H7 (cell line): Measurements from ENCODE around the gene NGLY1. TPM values are rescaled to one million over a fixed set of nuclear protein-coding genes. Genes with fewer than 3 reads are reported as not detected.

ENCODE experiments used
- DNase-seq: peaks from one replicate; pipeline ENCODE4 v3.0.0; 2012
- H3K27me3 ChIP-seq: 2 replicates; pipeline ENCODE4 v1.6.0; 2011; ENCODE audit warnings: mild to moderate bottlenecking, low read length; ENCODE audit not compliant: control insufficient read depth, insufficient read depth
- H3K36me3 ChIP-seq: replicated peaks from 2 replicates; pipeline ENCODE4 v1.5.1; 2011; ENCODE audit warnings: low read length; ENCODE audit not compliant: control insufficient read depth, insufficient read depth
- H3K4me3 ChIP-seq: 2 replicates; pipeline ENCODE4 v1.5.1; 2011; ENCODE audit warnings: low read depth, mild to moderate bottlenecking, control low read depth, low read length, moderate library complexity; ENCODE audit not compliant: insufficient read depth
- total RNA-seq: library from RNA; depleted of rRNA; stranded (reverse); fragments of >200 nt; shearing (Covaris generic); gene quantifications from 2 replicates; pipeline ENCODE4 v1.2.3, GENCODE V29; 2014

The NGLY1 gene
- total RNA-seq, 1 experiment from 2014 or later, result 29.8 TPM

DNA sequence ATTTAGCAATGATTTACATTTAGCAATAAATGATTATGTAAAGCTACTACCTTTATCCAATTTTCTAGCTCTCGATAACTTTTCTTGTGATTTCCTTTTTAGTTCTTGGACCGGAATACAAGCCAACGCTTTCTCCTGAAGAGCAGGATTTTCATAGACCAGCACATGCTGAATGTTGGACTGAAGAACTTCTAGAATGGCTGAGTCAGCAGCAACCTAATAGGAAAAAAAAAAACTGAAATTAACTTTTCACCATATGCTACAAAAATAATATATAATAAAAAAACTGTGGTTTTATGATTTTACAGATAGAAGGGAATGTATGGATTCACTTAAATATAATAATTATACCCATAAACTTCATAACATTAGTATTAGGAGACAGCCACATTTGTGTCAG is 32.2 kb downstream of the NGLY1 start:
- H3K36me3 ChIP-seq, result peaks cover 2% of the 10 kb centered on the region
- DNase-seq, result no peak
- no peak overlapping the region for H3K4me3 ChIP-seq
- H3K27me3 ChIP-seq, result no peaks in the 10 kb centered on the region

DNA sequence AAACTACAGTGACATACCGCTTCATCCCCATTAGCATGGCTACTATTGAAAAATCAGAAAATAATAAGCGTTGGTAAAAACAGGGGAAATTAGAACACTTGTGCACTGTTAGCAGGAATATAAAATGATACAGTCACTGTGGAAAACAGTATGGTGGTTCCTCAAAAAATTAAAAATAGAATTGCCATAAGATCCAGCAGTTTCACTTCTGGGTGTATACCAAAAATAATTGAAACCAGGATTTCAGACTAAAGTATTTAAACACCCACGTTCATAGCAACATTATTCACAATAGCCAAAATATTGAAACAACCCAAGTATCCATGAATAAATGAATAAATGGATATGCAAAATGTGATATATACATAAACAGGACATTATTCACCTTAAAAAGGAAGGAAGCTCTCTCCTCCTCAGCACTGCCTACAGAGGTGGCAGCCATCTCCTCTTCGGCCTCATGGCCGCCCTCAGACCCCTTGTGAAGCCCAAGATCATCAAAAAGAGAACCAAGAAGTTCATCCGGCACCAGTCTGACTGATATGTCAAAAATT is 34.1 kb downstream of the NGLY1 start:
- no peak for DNase-seq

DNA sequence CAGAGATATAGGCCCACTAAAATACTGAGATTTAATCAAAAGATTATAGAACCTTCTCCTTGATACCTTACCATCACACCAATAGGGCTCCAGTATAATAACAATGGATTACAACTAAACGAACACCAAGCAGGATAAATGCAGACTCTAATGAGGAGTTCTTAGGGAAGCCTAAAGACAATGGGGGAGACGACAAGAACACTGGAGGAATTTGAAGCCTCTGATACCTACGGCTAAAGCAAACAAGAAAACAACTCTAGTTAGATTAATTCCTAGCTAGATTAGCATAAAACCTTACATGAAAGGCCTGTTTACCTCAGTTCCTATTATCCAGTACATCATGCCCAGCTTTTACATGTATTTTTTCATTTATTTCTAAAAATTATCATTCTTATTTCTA is 35.1 kb downstream of the NGLY1 start:
- no peak overlapping the region for H3K4me3 ChIP-seq
- peaks cover 2% of the 10 kb centered on the region for H3K36me3 ChIP-seq
- no peak for DNase-seq
- H3K27me3 ChIP-seq, result no peaks in the 10 kb centered on the region

More for the DNA sequence above, 34.1 kb downstream of the NGLY1 start:
- no peaks in the 10 kb centered on the region for H3K27me3 ChIP-seq
- H3K36me3 ChIP-seq, result peaks cover 2% of the 10 kb centered on the region
- H3K4me3 ChIP-seq, result no peak overlapping the region

DNA sequence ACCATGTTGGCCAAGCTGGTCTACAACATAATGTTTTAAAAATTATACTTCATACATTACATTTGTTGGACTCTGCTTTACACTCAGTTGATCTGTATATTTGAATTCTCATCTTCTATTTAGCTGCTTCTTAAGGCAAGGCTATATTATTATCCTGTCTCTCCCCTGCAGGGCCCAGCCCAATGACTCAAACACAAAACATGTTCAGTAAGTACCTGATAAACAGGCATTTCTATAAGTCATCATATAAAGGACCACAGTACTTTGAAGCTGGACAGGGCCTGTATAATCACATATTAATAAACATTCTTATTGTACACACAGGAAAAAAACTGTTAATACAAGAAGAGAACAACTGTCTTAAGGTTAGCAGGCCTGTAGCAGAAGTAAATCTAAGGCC is 36.2 kb downstream of the NGLY1 start:
- no peaks in the 10 kb centered on the region for H3K27me3 ChIP-seq

DNA sequence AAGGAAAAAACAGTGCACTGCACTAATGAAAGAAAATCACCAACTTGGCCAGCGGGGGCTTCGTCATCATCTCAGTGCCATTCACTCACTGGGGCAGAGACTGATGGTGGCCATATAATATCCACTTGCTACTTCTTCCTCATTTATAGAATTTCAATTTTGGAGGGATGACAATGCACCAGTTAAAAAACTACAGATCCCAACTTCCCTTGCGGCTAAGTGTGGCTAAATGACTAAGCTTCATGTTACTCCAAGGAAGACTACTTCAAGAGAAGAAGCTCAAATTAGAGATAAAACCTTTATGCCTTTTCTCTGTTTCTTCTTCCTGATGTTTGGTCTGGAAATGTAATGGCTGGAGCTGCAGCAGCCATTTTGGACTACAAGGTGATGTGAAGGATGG is 38.8 kb downstream of the NGLY1 start:
- Histone ChIP-seq H3K4me3 (no peak overlapping the region), H3K27me3 (no peaks in the 10 kb centered on the region), H3K36me3 (peaks cover under 1% of the 10 kb centered on the region; the same call in 1 of the 2 replicates)
- DNase-seq, result no peak

More for the DNA sequence above, 36.2 kb downstream of the NGLY1 start:
- Histone ChIP-seq H3K4me3 (no peak overlapping the region), H3K36me3 (peaks cover 2% of the 10 kb centered on the region)
- no peak for DNase-seq

DNA sequence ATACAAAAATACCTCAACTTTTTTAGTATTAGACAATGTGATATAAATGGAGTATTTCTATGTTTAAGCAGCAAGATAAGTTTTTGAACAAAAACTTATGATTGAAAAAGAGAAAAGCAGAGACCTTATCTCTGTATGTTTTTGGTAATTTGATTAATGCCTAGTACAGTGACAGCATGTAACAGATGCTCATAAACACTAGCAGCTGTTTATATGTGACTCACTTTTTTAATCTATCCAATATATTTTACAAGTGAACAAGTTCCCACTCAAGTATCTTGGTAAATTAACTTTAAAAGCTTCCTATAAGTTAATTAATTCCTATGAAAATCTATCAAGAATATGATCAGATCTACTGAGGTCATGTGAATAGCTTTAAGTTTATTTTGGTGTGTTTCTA is 55.1 kb downstream of the NGLY1 start:
- DNase-seq, result no peak
- no peaks in the 10 kb centered on the region for H3K27me3 ChIP-seq
- no peaks in the 10 kb centered on the region; the same call in 1 of the 2 replicates for H3K36me3 ChIP-seq

DNA sequence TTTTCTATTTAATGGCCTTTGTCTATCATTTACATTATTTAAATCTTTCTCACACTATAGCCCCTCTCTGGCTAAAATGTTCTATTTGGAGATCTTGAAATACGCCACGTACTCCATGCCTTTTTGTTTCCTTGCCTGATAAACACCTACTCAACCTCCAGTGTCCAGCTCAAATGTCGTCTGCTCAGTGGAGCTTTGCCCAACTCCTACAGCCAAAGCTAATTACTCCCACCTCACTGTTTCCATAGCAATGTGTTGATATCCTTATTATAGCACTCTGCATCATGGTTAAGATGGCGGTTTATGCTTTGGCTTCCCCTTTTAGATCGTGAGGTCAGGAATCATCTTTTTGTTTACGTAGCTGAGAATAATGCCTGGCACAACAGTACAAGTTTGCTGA is 55.9 kb downstream of the NGLY1 start:
- H3K4me3 ChIP-seq, result no peak overlapping the region
- DNase-seq, result no peak
- H3K36me3 ChIP-seq, result no peaks in the 10 kb centered on the region
- H3K27me3 ChIP-seq, result no peaks in the 10 kb centered on the region

More for the DNA sequence above, 55.1 kb downstream of the NGLY1 start:
- no peak overlapping the region for H3K4me3 ChIP-seq

DNA sequence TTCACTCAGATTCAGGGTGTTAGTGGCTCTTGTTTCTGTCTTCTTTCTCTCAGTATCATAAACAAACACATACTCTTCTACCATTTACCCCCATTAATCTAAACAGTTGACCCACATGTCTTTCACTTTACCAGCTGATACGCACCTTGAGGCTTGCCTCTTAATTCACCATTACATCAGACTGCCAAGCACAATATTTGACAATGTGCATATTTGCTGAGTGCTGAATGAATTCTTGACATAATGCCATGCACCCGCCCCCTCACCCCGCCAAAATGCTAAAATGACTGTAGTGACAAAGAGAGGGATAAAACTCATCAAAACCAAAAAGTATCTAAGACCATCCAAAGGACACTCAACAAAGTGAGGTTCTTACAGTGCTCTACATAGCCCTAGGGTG is 57.4 kb downstream of the NGLY1 start:
- Histone ChIP-seq H3K4me3 (no peak overlapping the region), H3K36me3 (no peaks in the 10 kb centered on the region)
- DNase-seq, result no peak

DNA sequence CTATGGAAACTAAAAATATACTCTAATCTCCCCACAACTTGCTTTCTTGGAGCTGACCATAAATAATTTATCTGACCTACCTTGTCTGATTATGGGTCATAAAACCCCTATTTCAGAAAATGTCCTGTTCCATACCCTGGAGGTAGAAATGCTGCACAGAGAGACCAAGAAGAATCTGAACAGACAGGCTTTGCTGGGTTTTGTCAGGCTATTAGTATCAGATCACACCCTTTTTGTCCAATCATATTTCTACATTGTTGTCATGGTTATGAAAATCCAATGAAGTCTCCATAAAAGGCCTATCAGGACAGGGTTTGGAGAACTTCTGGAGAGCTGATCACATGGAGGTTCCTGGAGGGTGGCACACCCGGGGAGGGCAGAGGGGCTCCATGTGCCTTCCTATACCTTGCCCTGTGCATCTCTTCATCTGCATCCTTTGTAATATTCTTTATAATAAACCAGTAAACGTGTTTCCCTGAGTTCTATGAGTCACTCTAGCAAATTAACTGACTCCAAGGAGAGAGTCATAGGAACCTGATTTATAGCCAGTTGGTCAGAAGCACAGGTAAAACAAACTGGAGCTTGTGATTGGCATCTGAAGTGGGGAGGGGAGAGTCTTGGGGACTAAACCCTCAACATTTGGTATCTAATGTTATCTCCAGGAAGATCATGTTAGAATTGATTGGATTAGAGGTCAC is 58.1 kb downstream of the NGLY1 start:
- H3K4me3 ChIP-seq, result no peak overlapping the region
- DNase-seq, result no peak
- no peaks in the 10 kb centered on the region for H3K36me3 ChIP-seq
- H3K27me3 ChIP-seq, result no peaks in the 10 kb centered on the region

More for the DNA sequence above, 57.4 kb downstream of the NGLY1 start:
- no peaks in the 10 kb centered on the region for H3K27me3 ChIP-seq

DNA sequence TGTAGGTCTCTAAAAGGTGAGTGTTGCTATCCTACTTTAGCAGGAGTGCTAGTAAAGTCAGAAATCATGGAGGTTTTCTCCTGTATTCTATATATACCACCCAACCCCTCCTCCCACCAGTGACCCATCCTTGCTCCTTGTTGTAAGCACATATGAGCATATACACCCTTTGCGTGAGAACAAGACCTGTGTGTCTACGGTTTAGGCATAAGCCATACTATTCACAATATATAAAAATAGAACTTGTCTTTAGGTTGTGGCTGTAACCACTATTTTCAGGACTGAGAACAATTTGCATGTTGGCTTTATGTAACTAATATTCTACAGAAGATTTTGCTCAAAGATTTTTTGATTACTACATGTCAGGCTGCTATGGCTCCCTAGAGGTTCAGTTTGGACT is 59.4 kb downstream of the NGLY1 start:
- no peak for DNase-seq
- no peaks in the 10 kb centered on the region; the same call in 1 of the 2 replicates for H3K36me3 ChIP-seq
- H3K4me3 ChIP-seq, result no peak overlapping the region
- no peaks in the 10 kb centered on the region for H3K27me3 ChIP-seq

DNA sequence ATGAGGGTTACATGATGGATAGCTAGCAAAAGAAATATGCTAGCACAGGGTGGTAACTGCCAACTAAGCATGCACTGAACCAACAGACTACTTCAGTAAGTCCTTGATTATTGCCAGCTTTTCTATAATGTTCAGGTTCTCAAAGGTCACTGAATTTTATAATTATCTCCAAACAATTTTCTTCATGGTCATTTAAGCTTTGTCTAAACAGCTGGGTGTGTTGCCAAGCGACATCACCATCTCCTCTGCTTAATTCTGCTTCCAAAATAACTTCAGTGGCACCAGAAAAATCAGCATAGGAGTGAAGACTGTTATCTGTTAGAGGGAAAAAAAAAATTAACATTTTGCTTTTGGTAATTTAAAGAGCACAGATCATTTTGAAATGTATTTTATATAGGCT is 63.9 kb downstream of the NGLY1 start:
- Histone ChIP-seq H3K27me3 (no peaks in the 10 kb centered on the region), H3K36me3 (no peaks in the 10 kb centered on the region; the same call in 1 of the 2 replicates), H3K4me3 (no peak overlapping the region)
- DNase-seq, result no peak

DNA sequence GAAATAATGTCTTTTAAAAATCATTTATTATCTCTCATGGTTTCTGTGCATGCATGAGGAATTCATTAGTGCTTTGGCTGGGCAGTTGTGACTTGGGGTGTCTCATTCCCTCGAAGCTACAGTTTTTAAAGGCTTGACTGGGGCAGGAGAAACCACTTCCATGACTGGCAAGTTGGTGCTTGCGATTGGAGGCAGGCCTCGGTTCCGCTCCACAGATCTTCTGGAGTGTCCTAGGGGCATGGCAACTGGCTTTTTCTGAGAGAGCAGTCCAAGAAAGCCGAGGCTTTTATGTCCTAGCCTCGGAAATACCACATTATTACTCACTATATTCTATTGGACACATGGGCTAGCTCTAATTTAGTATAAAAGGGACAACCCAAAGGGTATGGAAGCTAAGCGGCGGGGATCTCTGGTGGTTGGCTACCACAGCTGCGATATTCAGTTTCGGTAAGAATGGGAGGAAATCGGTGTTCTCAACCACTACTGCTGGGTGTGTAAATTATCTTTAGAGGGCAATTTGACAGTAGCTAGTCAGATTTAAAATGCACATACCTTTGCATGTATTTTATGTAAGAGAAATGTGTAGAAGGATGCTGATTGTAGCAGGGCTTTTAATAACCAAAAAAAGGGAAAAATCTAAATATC is 69.8 kb downstream of the NGLY1 start:
- H3K4me3 ChIP-seq, result no peak overlapping the region
- H3K36me3 ChIP-seq, result no peaks in the 10 kb centered on the region
- DNase-seq, result no peak
- H3K27me3 ChIP-seq, result no peaks in the 10 kb centered on the region

DNA sequence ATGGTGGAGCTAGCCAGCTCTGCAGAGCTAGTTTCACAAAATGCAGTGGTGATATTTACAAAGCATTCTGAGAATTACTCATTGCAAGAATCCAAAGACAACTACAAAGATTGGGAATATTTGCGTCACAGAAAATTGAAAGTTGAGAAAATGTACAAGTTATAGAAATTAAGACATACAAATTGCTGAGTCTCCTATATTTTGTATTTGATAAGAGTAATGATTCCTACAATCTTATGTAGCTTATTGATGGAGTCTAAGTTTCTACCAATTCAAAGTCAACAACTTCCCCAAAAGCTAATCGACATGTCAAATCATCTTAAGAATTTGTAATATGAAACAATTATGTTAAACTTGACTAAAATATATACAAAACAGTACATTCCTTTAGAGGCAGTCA is 72.2 kb downstream of the NGLY1 start:
- Histone ChIP-seq H3K4me3 (no peak overlapping the region), H3K27me3 (no peaks in the 10 kb centered on the region), H3K36me3 (no peaks in the 10 kb centered on the region)
- no peak for DNase-seq

DNA sequence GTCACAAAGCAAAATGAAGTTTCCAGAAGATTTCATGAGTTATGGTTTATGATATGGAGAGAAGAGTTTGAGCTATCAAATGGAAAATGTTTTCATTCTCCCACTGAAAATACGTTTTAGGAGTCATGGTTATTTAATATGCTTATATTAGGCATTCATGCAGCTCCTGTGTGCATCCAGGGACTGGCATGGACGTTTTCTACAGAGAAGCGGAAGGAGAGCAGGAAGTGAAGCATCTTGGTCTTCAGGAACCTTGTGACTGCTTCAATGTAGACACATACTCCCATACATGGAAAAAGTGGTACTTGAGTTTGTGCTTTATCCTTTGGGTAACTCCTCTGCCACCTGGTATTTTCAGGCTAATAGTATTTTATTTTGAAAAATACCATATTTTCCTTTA is 75.2 kb downstream of the NGLY1 start:
- DNase-seq, result no peak

DNA sequence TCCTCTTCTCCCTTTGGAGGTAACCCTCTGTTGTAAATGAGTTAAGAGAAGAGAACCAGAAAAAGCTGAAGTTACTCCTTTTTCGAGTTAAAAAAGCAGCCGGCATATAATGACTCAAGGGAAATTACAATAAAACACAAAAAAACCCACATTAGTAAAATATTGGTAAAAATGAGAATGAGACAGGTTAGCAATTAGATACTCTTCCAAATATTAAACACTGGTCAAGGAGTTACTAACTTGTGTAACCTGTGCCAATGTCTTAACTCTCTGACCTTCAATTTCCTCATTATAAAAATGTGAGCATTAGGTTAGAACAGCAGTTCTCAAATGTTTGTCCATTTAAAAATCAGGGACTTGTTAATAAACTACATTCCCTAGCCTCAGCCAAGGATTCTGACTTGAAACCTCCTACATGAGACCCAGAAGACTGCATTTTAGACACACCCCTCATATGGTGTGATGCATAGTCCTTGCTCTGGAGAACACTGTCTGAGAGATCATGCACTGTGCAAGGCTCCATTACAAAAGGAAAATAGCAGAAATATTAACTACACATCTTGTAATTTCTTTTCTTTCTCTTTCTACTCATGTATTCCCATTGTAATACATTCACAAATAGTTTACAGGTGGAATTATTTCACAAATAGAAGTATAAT is 75.8 kb downstream of the NGLY1 start:
- no peak overlapping the region for H3K4me3 ChIP-seq
- H3K27me3 ChIP-seq, result no peaks in the 10 kb centered on the region
- no peak for DNase-seq
- H3K36me3 ChIP-seq, result no peaks in the 10 kb centered on the region

More for the DNA sequence above, 75.2 kb downstream of the NGLY1 start:
- Histone ChIP-seq H3K4me3 (no peak overlapping the region), H3K27me3 (no peaks in the 10 kb centered on the region), H3K36me3 (no peaks in the 10 kb centered on the region)
